Ectodermal cell (in vitro differentiated cells): ENCODE results near the gene IL1RAPL1.

Experiments
- H3K27ac ChIP-seq: 2 replicates; pipeline ENCODE4 v1.7.0; 2013; ENCODE audit warnings: mild to moderate bottlenecking, low read depth, low read length; ENCODE audit not compliant: insufficient read depth, poor library complexity, severe bottlenecking
- H3K27me3 ChIP-seq: 2 replicates; pipeline ENCODE4 v1.7.0; 2013; ENCODE audit warnings: mild to moderate bottlenecking, low read length; ENCODE audit not compliant: insufficient read depth, control insufficient read depth, poor library complexity, severe bottlenecking
- H3K36me3 ChIP-seq: one replicate; pipeline ENCODE4 v1.7.0; 2013; ENCODE audit warnings: low read length; ENCODE audit not compliant: control insufficient read depth, insufficient read depth
- H3K4me1 ChIP-seq: one replicate; pipeline ENCODE4 v1.7.0; 2013; ENCODE audit warnings: low read length; ENCODE audit not compliant: control insufficient read depth, insufficient read depth
- H3K4me3 ChIP-seq: 2 replicates; pipeline ENCODE4 v1.7.0; 2013; ENCODE audit warnings: low read depth, low read length, control low read depth; ENCODE audit not compliant: insufficient read depth
- H3K9me3 ChIP-seq: 2 replicates; pipeline ENCODE4 v1.7.0; 2013; ENCODE audit warnings: mild to moderate bottlenecking, low read length, moderate library complexity; ENCODE audit not compliant: control insufficient read depth
- WGBS, 2 experiments: methylation state at CpG; one replicate each; pipeline ENCODE4 v1.1.7; 2013; ENCODE audit warnings: missing lambda C conversion rate in 2 of 2; 5-methylcytosine and 5-hydroxymethylcytosine counted together

IL1RAPL1 gene

GRCh38 chrX:29196501-29196900 is 609.3 kb downstream of the IL1RAPL1 start:
- H3K9me3 ChIP-seq, result no peaks in the 10 kb centered on the region
- H3K27ac ChIP-seq, result no peak overlapping the region
- no peaks in the 10 kb centered on the region for H3K27me3 ChIP-seq
- H3K4me1 ChIP-seq, result no peaks in the 10 kb centered on the region
- no peak overlapping the region for H3K4me3 ChIP-seq
- no peaks in the 10 kb centered on the region for H3K36me3 ChIP-seq

GRCh38 chrX:29215251-29215650 is 628.0 kb downstream of the IL1RAPL1 start:
- 91 to 93% methylated on average over 4 of the region's 4 CpGs for WGBS, 2 experiments
- H3K27ac ChIP-seq, result no peak overlapping the region
- H3K27me3 ChIP-seq, result no peaks in the 10 kb centered on the region
- H3K4me1 ChIP-seq, result no peaks in the 10 kb centered on the region
- H3K4me3 ChIP-seq, result no peak overlapping the region
- no peaks in the 10 kb centered on the region for H3K36me3 ChIP-seq
- H3K9me3 ChIP-seq, result no peaks in the 10 kb centered on the region

GRCh38 chrX:29225670-29226069 is 638.4 kb downstream of the IL1RAPL1 start:
- Histone ChIP-seq H3K4me1 (no peaks in the 10 kb centered on the region), H3K9me3 (no peaks in the 10 kb centered on the region), H3K27me3 (no peaks in the 10 kb centered on the region), H3K36me3 (no peaks in the 10 kb centered on the region), H3K27ac (no peak overlapping the region), H3K4me3 (no peak overlapping the region)
- WGBS, 2 experiments, result 17 to 34% methylated on average over 2 of the region's 2 CpGs

- Histone ChIP-seq H3K36me3 (no peaks in the 10 kb centered on the region), H3K4me3 (no peak overlapping the region), H3K9me3 (no peaks in the 10 kb centered on the region), H3K4me1 (no peaks in the 10 kb centered on the region), H3K27ac (no peak overlapping the region), H3K27me3 (no peaks in the 10 kb centered on the region)
- WGBS, 2 experiments, result 100% methylated on average over 1 to 2 of the region's 2 CpGs
These were observed 642.6 kb downstream of the IL1RAPL1 start for GRCh38 chrX:29229802-29230201.

- H3K9me3 ChIP-seq, result no peaks in the 10 kb centered on the region
- no peaks in the 10 kb centered on the region for H3K4me1 ChIP-seq
- H3K36me3 ChIP-seq, result no peaks in the 10 kb centered on the region
- WGBS, 2 experiments, result 70% methylated on average over 1 of the region's 2 CpGs; no CpG with 5 or more reads in 1 of the 2 experiments
- H3K4me3 ChIP-seq, result no peak overlapping the region
- H3K27ac ChIP-seq, result no peak overlapping the region
- H3K27me3 ChIP-seq, result no peaks in the 10 kb centered on the region
These were observed 644.6 kb downstream of the IL1RAPL1 start for GRCh38 chrX:29231800-29232199.

- Histone ChIP-seq H3K27me3 (no peaks in the 10 kb centered on the region), H3K27ac (no peak overlapping the region), H3K4me1 (no peaks in the 10 kb centered on the region), H3K36me3 (no peaks in the 10 kb centered on the region), H3K9me3 (no peaks in the 10 kb centered on the region), H3K4me3 (no peak overlapping the region)
- WGBS, 2 experiments, result 91 to 100% methylated on average over 3 to 7 of the region's 7 CpGs
These were observed 646.4 kb downstream of the IL1RAPL1 start for GRCh38 chrX:29233592-29234183.

GRCh38 chrX:29237972-29238371 is 650.7 kb downstream of the IL1RAPL1 start:
- H3K36me3 ChIP-seq, result no peaks in the 10 kb centered on the region
- no peak overlapping the region for H3K4me3 ChIP-seq
- 95 to 96% methylated on average over 5 of the region's 6 CpGs for WGBS, 2 experiments
- H3K27ac ChIP-seq, result no peak overlapping the region
- no peaks in the 10 kb centered on the region for H3K27me3 ChIP-seq
- H3K9me3 ChIP-seq, result no peaks in the 10 kb centered on the region
- no peaks in the 10 kb centered on the region for H3K4me1 ChIP-seq

- Histone ChIP-seq H3K4me3 (no peak overlapping the region), H3K27me3 (no peaks in the 10 kb centered on the region), H3K27ac (no peak overlapping the region), H3K36me3 (no peaks in the 10 kb centered on the region), H3K9me3 (no peaks in the 10 kb centered on the region), H3K4me1 (no peaks in the 10 kb centered on the region)
- 96 to 100% methylated on average over 1 to 2 of the region's 2 CpGs for WGBS, 2 experiments
These were observed 654.6 kb downstream of the IL1RAPL1 start for GRCh38 chrX:29241809-29242208.

- WGBS, 2 experiments, result 64 to 70% methylated on average over 3 to 4 of the region's 4 CpGs
- Histone ChIP-seq H3K27me3 (no peaks in the 10 kb centered on the region), H3K4me1 (no peaks in the 10 kb centered on the region), H3K27ac (no peak overlapping the region), H3K36me3 (no peaks in the 10 kb centered on the region), H3K9me3 (no peaks in the 10 kb centered on the region), H3K4me3 (no peak overlapping the region)
These were observed 655.6 kb downstream of the IL1RAPL1 start for GRCh38 chrX:29242856-29243255.

- no peaks in the 10 kb centered on the region for H3K36me3 ChIP-seq
- H3K27me3 ChIP-seq, result no peaks in the 10 kb centered on the region
- H3K4me3 ChIP-seq, result no peak overlapping the region
- H3K4me1 ChIP-seq, result no peaks in the 10 kb centered on the region
- no peaks in the 10 kb centered on the region for H3K9me3 ChIP-seq
- WGBS, 2 experiments, result 93% methylated on average over 2 of the region's 2 CpGs
- H3K27ac ChIP-seq, result no peak overlapping the region
These were observed 656.7 kb downstream of the IL1RAPL1 start for GRCh38 chrX:29243942-29244341.

- H3K36me3 ChIP-seq, result no peaks in the 10 kb centered on the region
- H3K4me3 ChIP-seq, result no peak overlapping the region
- WGBS, 2 experiments, result no CpG with 5 or more reads among the region's 1 CpG
- H3K27ac ChIP-seq, result no peak overlapping the region
- no peaks in the 10 kb centered on the region for H3K27me3 ChIP-seq
- H3K4me1 ChIP-seq, result no peaks in the 10 kb centered on the region
- H3K9me3 ChIP-seq, result no peaks in the 10 kb centered on the region
These were observed 667.3 kb downstream of the IL1RAPL1 start for GRCh38 chrX:29254515-29254914.
